KMS-11 (cell line): Measurements from ENCODE around the gene CFD.
"Not testable (repeated sequence)": the region's sequence is repeated elsewhere in the genome, so short reads cannot be mapped to it uniquely, and the experiment has no call there.

Experiments used
- H2AFZ ChIP-seq: fragments of 200-600 bp; sonication (generic); 2 replicates; pipeline ENCODE4 v1.6.1; 2016; ENCODE audit warnings: antibody characterized with exemption, mixed run types, low read depth
- H3K27ac ChIP-seq: fragments of 200-600 bp; sonication (generic); 2 replicates; pipeline ENCODE4 v1.6.1; 2016; ENCODE audit warnings: mild to moderate bottlenecking, mixed run types
- H3K27me3 ChIP-seq: fragments of 200-600 bp; sonication (generic); 2 replicates; pipeline ENCODE4 v1.6.1; 2017; ENCODE audit warnings: mild to moderate bottlenecking, low read depth, mixed run types, moderate library complexity; ENCODE audit not compliant: insufficient read depth
- H3K36me3 ChIP-seq: fragments of 200-600 bp; sonication (generic); 2 replicates; pipeline ENCODE4 v1.6.1; 2017; ENCODE audit warnings: mild to moderate bottlenecking, mixed run types; ENCODE audit not compliant: insufficient read depth
- H3K4me1 ChIP-seq: fragments of 200-600 bp; sonication (generic); 2 replicates; pipeline ENCODE4 v1.6.1; 2016; ENCODE audit warnings: mild to moderate bottlenecking, low read depth, mixed run types; ENCODE audit not compliant: poor library complexity, severe bottlenecking
- H3K4me2 ChIP-seq: fragments of 200-600 bp; sonication (generic); 2 replicates; pipeline ENCODE4 v1.7.0; 2016; ENCODE audit warnings: mild to moderate bottlenecking, mixed run types
- H3K4me3 ChIP-seq: fragments of 200-600 bp; sonication (generic); IDR thresholded peaks from 2 replicates; pipeline ENCODE4 v1.6.1; 2017; ENCODE audit warnings: low read depth, low read length, mixed read lengths; ENCODE audit not compliant: insufficient read depth
- H3K79me2 ChIP-seq: fragments of 200-600 bp; sonication (generic); 2 replicates; pipeline ENCODE4 v1.6.1; 2016; ENCODE audit warnings: low read depth, mixed run types; ENCODE audit not compliant: insufficient read depth
- H3K9ac ChIP-seq: fragments of 200-600 bp; sonication (generic); 2 replicates; pipeline ENCODE4 v1.6.1; 2016; ENCODE audit warnings: mild to moderate bottlenecking, mixed run types
- H4K20me1 ChIP-seq: fragments of 200-600 bp; sonication (generic); 2 replicates; pipeline ENCODE4 v1.6.1; 2016; ENCODE audit warnings: mild to moderate bottlenecking, mixed run types; ENCODE audit not compliant: insufficient read depth
- CTCF ChIP-seq: fragments of 200-600 bp; sonication (generic); conservative IDR thresholded peaks from 2 replicates; pipeline ENCODE4 v1.6.1; 2017; ENCODE audit warnings: low read depth, mild to moderate bottlenecking, antibody characterized with exemption, low read length, moderate library complexity, mixed read lengths

Gene CFD

GRCh38 chr19:852136-853013 lies 7.1 kb upstream of the CFD start, which contains the start of gene ELANE:
Gene ELANE (plus strand): TSS chr19:852303. CDS start chr19:852329, 26 bp downstream.
- Histone ChIP-seq H3K9ac (no peak within 1 kb of the TSS), H4K20me1 (no peaks in the 10 kb centered on the region), H3K79me2 (peaks cover 8% of the 10 kb centered on the region), H3K4me2 (no peak within 1 kb of the TSS), H3K27ac (no peak within 1 kb of the TSS), H3K27me3 (peaks cover 8% of the 10 kb centered on the region; the same call in 1 of the 2 replicates), H2AFZ (no peak within 1 kb of the TSS), H3K36me3 (no peaks in the 10 kb centered on the region), H3K4me3 (no peak within 1 kb of the TSS), H3K4me1 (peaks cover 10% of the 10 kb centered on the region)
- no peak for TF ChIP-seq CTCF

GRCh38 chr19:853014-853585 lies 6.4 kb upstream of the CFD start:
- no peaks in the 10 kb centered on the region for H3K36me3 ChIP-seq
- no peak overlapping the region for H3K4me3 ChIP-seq
- no peaks in the 10 kb centered on the region for H4K20me1 ChIP-seq
- no peak overlapping the region for H2AFZ ChIP-seq
- H3K27me3 ChIP-seq: peaks cover 8% of the 10 kb centered on the region; the same call in 1 of the 2 replicates
- H3K79me2 ChIP-seq: peaks cover 1% of the 10 kb centered on the region; the same call in 1 of the 2 replicates
- no peak overlapping the region for H3K4me2 ChIP-seq
- H3K27ac ChIP-seq: no peak overlapping the region
- H3K9ac ChIP-seq: no peak overlapping the region
- peaks cover 4% of the 10 kb centered on the region for H3K4me1 ChIP-seq
- no peak for TF ChIP-seq CTCF

- H4K20me1 ChIP-seq, H3K36me3 ChIP-seq, H3K4me3 ChIP-seq, H3K27ac ChIP-seq, H3K27me3 ChIP-seq, H3K4me2 ChIP-seq, H3K79me2 ChIP-seq, H3K4me1 ChIP-seq, H3K9ac ChIP-seq, H2AFZ ChIP-seq: not testable (repeated sequence)
These were observed 5.7 kb upstream of the CFD start for GRCh38 chr19:853614-854220.

GRCh38 chr19:854549-854948 lies 4.9 kb upstream of the CFD start:
- H3K79me2 ChIP-seq: no peaks in the 10 kb centered on the region
- no peak overlapping the region for H3K9ac ChIP-seq
- no peaks in the 10 kb centered on the region for H3K4me1 ChIP-seq
- TF ChIP-seq CTCF: no peak
- H4K20me1 ChIP-seq: no peaks in the 10 kb centered on the region
- no peak overlapping the region for H3K4me2 ChIP-seq
- no peak overlapping the region for H3K27ac ChIP-seq
- no peak overlapping the region for H3K4me3 ChIP-seq
- peaks cover 8% of the 10 kb centered on the region; the same call in 1 of the 2 replicates for H3K27me3 ChIP-seq
- H3K36me3 ChIP-seq: no peaks in the 10 kb centered on the region
- H2AFZ ChIP-seq: no peak overlapping the region
